ENCODE measurements around the gene JAK1.
"Not testable (repeated sequence)": the region's sequence is repeated elsewhere in the genome, so short reads cannot be mapped to it uniquely, and the experiment has no call there.

The JAK1 gene

DNA sequence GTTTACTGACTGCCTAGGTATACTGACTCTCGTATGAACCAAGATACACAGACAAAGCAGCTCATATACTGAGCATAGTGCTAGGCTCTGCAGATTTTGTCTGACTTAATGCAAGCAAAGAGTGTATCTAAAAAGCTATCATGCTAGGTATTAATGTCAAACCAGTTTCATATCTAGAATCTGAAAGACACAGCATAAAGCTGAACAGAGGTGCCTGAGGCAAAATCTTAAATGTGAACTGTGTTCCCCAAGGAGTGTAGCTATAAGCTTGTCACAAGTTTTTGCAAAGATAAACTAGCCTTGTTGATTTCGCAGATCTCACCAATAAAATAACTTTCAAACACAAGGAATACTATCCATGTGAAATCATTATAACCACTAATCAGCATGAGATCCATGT, 18.1 kb downstream of the JAK1 start:
- DNase-seq, result no peak

DNA sequence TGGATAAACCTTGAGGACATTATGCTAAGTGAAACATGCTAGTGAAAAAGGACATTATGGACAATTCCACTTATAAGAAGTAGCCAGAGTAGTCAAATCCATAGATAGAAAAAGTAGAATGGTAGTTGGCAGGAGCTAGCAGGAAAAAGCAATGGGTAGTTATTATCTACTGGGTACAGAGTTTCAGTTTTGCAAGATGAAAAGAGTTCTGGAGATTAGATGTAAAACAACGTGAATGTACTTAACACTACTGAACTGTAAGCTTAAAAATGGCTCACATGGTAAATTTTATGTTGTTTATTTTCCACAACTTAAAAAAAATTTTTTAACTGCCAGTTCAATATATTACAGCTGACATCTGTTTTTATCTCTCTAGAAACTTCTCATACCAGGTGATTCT, 19.4 kb downstream of the JAK1 start:
- no peak for DNase-seq

DNA sequence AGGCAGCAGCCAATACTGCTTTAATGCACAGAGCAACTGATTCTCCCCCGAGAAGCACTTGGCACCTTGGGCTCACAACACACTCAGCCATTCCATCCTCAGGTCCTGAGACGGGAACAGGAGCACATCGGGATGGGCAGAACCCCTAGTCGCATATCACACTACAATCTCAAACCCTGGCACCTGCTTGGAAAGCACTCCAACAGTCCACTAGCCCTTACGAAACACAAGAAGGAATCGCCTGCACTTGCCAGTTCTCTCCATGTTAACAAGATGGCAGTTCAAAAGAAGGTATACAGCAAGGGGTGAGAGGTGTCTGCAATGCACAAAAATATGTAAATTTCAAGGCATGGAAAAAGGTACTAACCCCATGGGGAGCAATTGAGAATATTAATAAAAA, 21.4 kb downstream of the JAK1 start:
- no peak for DNase-seq

DNA sequence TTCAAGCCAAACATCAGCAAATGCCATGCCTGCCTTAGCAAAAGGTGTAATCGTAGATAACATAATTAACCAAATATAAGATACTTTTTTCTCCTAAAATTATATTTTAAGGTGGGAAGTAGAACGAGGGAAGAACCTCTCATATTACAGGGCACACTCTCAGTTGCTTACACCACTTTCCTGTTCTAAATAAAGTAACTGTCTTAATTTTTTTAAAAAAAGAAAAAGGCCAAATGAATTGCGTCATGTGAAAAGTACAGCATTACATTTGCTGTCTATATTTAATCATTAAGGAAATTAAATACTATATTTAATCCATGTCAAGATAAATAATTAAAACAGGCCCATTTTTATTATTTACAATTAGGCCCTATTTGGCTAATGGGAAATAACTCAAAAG, 23.7 kb downstream of the JAK1 start:
- DNase-seq, result no peak

DNA sequence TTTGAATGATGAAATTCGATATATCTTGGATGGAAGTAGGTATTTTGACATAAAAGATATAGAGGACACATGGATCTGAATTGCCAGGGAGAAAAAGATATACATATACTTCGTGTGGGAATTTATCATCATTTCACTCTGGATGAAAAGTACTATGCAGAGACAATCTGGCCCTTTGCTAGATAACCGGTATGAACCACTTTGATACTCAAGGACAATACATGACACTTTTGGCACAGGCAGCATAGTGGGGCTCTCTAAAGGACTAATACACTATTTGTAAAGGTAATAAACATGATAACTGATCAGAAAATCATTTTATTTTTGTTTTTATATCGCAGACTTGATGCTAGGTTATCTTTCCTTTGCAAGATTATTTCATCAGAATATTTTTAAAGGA, 24.2 kb downstream of the JAK1 start:
- DNase-seq, result no peak

DNA sequence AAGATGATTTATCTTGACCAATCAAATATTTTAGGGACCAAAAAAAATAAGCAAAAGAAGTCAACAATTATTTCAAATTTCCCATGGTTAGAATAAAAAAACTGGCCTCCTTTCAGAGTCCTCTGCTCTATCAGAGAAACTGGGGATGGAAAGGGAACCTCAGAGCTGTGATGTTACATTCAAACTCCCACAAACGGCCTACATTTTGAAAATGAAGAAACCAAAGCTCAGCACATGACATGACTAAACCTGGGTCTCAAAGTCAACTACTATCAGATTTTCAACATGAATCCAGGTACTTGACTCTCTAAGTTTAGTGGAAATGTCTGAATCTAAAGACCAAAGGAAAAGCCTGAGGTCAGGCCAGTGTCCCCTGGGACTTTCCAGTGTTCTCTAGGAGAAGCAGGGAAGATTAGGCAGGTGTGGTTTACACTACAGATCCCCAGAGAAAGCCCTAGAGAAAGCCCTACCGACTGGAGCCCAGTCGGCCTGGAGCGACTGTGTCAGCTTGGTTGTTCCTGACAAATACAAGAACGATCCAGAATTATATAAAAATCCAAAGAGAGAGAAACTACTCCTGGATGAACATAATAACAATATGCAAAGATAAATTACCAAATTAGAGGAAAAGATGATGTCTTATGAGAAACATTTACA, 24.8 kb downstream of the JAK1 start:
- no peak for DNase-seq

DNA sequence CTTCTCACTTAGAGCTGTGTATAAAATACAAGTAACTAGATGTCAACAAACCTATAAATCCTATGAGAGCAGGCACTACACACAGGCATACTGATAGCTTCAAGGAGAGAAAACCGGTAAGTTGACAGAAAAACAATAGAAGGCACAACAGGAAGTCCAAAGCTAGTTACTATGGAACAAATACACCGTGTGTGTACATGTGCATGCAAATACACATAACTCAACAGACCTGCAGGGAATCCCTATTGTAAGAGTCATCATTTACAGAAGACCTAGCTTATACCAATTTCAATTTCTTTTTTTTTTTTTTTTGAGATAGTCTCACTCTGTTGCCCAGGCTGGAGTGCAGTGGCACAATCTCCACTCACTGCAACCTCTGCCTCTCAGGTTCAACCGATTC, 26.3 kb downstream of the JAK1 start:
- no peak for DNase-seq

DNA sequence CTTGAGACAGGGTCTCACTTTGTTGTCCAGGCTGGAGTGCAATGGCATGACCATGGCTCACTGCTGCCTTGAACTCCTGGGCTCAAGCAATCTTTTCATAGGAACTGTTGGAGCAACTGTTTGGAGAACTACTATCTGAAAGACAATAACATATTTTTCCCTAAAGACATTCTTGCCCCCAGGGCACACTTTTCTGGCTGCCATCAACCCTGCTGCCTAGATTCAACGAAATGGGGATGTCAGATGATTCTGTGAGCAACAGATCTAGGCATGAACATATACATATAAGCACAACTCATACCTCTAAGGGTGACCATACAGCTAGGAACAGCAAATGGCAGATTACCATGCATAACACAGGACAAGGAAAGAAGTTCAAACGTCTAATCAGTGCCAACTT, 27.4 kb downstream of the JAK1 start:
- DNase-seq, result no peak

DNA sequence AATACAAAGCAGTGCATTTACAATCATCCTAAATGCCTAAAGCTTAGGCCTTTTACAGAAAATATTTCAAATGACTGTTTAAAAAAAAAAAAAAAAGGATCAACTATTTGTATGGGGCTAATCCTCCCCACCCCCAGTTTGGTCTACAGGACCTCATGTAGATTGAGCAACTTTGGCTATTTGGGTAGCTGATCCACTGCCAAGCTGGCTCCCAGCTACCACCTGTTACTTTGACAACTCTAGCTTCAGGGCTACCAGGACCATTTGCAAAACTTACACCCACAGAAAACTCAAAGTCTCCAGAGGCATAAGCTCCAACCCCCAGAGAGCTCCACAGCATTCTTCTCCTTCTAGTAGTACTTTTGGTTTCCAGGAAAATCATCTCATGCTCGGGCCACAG, 29.4 kb downstream of the JAK1 start:
- no peak for DNase-seq

DNA sequence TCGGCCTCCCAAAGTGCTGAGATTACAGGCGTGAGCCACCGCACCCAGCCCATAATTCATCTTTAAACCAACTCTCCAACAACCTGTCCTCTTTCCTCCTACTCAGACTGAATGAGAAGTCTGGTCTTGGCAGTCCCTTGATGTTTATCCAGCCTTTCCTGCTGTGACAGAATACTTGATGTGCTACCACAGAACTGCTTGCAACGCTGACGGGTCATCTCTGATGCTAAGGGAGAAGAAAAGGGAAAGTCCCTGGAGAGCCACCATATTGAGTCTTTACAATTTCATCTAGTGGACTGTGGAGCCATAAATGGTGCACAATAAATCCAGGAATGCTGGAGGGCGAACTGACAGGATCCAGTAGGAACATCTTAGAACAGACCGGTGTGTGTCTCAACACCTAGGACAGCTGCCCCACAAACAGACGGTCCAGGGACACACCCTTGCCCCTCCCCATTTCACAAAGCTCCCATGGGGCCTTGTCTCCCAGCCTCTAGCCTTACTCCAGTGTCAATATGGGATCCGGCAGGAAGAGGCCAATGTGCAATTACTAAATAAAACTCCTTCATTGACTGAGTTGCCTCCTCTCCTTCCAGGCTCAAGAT, 30.7 kb downstream of the JAK1 start:
- DNase-seq, result no peak

DNA sequence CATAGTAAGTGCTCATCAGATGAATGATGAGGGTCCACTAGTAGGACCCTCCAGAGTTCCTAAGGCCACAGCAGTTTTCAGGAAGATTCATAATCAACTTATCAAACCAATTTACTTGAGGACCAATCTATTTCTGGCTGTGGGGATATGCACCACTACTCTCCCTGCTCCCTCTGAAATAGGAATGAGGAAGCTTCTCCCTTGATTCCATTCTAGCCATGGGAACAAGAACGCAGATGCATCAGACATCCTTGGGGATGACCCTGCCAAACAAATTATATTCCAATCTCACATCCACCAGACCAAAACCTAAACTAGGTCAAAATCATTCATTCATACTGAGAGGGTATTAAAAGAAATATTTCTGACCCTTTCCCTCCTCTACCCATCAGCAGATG, 31.5 kb downstream of the JAK1 start:
- no peak for DNase-seq

DNA sequence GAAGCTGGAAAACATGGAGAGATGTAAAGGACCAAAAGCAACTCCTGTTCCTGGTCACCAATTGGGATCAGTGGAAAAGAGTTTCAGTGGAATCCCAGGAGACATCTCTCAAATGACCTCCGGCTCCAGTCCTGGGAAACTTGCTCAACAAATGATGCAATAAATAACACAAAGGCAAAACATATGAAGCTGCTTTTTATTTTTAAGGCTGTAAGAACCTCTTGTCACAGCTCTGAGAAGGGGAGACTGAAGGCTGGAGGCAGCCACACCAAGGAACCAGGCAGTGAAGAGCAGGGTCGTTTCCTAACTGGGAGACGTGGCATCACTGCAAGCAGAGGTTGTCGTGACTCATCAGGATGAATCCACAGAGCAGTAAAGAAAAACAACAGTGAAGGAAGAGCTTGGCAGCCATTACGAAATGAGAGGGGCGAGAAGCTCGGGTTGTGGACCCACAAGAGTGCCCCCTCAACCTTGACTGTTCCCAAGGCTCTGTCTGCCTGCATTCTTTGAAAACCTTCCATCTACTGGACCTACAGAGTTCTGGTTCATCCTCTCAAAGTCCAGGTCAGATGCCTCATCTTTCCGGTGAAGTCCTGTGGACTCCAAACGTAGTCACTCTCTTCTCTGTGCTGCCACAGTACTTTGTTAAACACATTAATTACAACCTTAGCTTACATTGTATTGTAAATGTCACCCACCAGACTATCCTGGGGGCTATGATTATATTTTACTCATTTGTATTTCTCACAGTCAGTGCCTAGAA, 32.1 kb downstream of the JAK1 start:
- no peak for DNase-seq

DNA sequence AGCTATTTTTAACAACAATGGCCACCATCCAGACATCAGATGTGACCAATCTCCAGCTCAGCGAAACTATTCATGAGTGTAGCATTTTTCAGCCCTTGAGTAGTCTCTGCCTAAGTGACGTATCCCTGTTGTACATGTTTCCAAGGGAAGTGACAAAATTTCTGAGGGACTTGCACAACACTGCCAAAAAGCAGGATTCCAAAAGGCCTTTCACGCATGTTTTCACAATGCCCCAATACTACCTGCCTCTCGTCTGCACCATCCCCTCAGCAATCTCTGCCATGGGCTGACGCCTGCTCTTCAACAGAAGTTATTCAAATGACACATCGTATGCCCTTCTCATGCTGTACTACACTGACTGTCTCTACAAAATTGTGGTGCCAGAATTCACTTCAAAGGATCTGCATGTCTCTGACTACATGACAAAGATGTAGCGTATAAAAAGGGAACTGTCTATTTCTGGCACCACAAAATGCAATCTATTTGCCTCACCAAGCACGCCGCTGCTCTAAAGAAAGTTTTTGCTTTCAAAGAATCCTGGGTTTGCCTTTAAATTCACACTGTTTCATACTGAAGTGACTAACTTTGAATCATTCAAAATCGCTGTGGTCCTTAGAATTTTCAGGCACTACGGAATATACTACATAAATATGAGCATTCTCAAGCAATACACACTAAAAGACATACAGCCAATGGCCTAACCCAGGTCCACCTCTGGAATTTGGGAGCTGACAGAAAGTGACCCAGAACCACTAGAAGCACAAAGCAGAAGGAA, 32.9 kb downstream of the JAK1 start:
- DNase-seq, result no peak

DNA sequence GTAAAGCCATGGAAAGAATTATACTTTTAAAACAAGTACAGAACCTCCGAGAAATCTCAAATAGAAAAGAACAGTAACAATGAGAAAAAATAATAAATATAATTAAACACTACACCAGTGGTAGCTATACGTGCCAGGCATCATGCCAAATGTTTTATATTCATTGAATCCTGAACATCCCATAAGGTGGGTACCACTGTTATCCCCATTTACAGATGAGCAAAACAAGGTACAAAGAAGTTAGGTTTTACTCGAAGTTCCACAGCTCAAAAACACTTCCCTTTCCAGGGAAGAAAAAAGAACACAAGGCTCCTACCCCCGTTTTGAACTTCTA, 33.4 kb downstream of the JAK1 start:
- DNase-seq, result no peak

DNA sequence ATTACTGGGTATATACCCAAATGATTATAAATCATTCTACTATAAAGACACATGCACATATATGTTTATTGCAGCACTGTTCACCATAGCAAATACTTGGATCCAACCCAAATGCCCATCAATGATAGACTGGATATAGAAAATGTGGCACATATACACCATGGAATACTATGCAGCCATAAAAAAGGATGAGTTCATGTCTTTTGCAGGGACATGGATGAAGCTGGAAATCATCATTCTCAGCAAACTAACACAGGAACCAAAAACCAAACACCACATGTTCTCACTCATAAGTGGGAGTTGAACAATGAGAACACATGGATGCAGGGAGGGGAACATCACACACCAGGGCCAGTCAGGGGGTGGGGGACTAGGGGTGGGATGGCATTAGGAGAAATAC, 35.7 kb downstream of the JAK1 start:
- DNase-seq, result not testable (repeated sequence)

DNA sequence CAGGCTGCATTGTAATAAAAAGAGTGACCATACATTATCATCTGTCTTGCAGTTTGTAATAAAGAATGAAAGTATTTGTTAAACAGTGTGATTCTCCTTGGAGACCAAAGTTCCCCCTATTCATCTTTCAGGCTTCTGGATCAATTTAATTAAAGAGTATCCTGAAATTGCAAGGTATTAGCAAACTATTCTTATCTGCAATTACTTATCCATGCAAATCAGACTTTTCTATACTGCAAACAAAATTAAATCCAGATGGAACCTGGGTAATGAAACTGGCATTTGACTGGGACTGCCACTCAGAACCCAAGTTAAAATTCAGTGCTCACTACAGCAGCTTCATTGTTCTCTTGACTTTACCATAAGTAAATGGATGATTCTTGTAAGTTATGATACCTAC, 37.1 kb downstream of the JAK1 start:
- no peak for DNase-seq

DNA sequence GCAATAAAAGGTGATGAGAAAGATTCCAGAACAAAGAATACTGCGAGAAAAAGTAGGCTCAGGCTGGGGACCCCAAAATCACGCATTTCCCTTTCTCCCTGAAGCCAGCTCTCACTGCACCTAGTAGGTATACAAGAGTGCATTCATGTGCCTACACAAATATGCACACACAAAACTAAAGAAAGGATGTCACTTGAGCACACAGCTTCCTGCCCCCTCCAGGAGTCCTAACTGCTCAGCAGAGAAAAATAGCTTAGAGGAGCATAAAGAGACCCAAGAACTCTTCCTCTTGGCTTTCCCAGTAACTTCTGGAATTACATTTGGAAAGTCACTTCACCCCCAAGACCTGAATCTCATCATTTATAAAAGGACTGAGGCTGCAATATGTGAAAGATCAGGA, 38.0 kb downstream of the JAK1 start:
- no peak for DNase-seq

DNA sequence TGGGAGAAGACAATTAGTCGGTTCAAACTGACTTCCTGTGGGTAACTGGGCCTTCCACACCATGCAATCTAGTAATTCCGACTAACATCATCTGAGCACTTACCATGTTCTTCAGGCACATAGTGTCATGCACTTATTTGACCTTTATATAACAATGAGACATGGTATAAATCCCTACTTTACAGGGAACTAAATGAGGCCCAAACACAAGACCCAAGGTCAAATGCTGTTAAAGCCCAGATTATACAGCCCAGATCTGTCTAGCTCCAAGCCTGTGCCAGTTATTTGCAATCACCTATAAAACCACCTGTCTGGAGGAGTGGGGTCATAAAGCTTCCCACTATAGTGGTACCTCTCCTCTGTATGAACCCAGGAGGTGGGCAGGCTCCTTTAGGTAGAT, 40.8 kb downstream of the JAK1 start:
- DNase-seq, result no peak

DNA sequence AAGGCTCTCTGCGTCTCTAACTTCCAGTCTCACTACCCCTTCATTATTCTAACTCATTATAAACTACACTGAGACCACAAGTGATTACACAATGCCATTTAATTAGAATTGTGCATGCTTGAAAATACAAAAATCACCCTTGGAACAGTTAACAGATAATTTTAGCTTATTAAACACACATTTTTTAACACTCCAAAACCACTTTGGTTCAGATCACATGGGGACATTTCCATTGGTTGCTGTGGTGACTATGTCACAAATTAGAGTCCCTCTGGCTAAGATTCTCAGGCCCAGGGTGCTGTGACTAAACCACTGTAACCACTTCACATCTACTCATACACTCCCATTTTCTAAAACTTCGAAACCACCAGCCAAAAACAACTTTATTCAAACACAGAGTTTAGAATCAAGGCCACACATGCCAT, 43.0 kb downstream of the JAK1 start:
- DNase-seq, result peak; percentile 34

DNA sequence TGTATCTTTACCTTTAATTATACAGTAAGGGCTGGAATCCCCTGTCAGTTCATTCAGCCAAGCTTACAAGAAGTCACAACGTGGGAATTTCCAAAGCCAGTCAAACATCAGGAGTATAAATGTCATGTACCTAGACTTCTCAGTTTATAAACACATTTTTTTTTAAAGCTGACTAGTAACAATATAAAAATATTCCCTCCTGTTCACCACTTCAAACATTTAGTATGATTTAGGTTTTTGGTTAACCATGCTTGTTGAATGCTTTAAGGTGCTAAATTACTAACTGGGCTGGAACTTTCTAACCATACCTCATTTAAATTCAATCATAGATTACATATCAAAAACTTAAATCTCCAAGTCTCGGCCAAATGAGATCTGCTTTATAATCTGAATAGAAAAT, 44.0 kb downstream of the JAK1 start:
- DNase-seq, result no peak

DNA sequence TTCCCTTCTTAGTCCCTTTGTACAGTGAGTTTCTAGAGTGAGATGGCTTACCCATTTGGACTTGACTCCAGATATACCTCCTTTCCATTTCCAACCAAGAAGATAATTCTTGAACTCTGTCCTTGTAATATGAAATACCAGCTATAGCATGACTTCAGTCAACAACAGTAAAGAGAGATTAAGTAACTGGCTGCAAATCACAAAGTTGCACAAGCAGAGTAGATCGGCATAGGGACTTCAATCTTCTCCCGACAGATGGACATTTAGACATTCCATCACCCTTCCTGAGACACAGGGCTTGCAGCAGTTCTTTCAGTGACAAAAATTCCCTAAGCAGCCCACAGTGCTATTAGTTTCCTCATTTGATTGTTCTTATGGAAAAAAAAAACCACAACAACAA, 44.6 kb downstream of the JAK1 start:
- DNase-seq, result no peak

DNA sequence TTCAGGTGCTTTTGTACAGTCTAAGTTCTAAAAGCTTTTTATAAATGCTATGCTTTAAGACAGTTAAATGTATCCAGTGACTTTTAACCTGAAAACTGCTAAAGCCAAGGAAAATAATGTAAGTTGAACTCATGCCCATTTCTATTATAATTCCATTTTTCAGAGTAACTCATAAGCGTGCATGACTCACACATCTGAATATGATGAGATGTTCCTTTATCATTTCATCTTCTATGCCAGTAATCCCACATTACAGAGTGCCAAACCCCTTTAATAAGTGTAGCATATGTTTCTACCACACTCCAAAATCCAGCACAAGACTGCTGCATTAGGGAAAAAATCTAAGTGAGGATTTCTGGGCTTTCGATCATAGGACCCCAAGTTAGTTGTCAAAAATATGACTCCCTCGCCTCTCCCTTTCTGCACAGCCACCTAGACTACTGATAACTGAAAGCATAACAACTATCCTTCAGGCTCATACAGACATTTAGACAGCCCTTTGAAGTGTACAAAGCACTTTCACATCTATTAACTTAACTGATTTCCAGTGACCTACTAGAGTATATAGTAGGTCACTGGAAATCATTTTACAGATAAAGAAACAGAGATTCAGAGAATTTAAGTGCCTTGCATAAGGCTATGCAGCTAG, 45.3 kb downstream of the JAK1 start:
- DNase-seq, result no peak

DNA sequence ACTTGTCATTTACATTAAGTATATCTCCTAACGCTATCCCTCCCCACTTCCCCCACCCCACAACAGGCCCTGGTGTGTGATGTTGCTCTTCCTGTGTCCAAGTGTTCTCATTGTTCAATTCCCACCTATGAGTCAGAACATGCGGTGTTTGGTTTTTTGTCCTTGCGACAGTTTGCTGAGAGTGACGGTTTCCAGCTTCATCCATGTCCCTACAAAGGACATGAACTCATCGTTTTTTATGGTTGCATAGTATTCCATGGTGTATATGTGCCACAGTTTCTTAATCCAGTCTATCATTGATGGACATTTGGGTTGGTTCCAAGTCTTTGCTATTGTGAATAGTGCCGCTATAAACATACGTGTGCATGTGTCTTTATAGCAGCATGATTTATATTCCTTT, 47.2 kb downstream of the JAK1 start:
- not testable (repeated sequence) for DNase-seq
